Non-pigmented ciliary epithelial cell (primary cell): ENCODE results near the gene ZFX.
"Not testable (repeated sequence)": the region's sequence is repeated elsewhere in the genome, so short reads cannot be mapped to it uniquely, and the experiment has no call there.

Experiments used
- DNase-seq: peaks from one replicate; pipeline ENCODE4 v3.0.0-alpha.2; 2010; ENCODE audit warnings: low read depth

ZFX gene

DNA sequence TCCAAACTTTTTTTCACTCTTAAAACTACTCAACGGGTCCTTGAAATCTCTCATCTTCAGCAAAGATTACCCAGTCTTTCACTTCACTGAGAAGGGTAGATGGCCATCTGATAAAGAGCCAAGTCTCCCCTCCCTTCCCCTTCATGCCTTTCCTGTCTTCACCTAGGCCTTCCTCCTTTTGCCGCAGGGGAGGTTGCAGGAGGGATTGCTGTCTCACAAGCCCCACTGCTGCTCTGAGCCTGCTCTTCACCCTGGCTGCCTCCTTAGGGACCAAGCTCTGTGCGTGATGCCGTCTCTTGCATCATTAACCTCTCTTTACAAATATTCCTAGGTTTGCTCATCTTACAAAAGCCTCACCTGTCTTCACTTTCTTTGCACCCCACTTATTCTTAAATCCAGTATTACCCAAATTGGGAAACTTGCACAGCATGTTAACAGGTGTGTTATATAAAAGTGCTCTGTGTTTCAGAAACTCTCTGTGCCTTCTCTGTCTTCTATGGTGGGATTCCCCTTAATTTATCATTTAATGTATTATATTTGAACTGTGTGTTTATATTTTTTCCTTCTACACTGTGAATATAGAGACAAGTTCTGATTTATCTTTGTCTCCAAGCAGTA lies 3.8 kb downstream of the ZFX start:
- DNase-seq, result no peak

DNA sequence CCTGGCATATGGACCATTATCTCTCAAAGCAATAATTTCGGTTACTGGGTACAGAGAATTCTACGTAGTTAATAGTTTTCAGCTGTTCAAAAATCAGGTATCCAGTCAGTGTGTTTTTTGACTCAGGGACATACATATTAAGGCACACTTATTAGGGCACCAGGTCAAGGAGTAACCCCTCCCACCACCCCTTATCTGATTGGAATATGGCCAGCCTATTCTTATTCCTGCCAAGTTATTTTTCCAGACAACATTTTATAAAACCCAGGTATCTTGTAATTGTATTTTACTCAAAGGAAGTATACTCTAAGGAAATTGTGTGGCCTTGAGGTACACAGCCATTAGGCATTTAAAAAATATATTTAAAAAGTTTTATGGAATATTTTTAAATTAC lies 4.3 kb downstream of the ZFX start:
- DNase-seq, result no peak

DNA sequence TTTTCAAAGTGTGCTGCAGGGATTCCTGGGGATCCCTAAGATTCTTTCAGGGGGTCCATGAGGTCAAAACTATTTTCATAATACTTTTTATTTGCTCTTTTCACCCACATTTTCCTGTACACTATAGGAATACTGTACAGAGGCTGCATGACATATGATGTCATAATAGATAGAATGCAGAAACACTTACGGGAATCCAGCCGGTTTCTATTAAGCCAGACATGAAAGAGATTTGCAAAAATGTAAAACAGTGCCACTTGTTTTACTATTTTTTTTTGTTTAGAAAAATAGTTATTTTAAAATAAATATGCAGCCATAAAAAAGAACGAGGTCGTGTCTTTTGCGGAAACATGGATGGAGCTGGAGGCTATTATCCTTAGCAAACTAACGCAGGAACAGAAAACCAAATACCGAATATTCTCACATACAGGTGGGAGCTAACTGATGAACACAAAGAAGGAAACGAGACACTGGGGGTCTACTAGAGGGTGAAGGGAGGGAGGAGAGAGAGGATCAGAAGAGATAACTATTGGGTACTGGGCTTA lies 5.0 kb downstream of the ZFX start:
- no peak for DNase-seq

DNA sequence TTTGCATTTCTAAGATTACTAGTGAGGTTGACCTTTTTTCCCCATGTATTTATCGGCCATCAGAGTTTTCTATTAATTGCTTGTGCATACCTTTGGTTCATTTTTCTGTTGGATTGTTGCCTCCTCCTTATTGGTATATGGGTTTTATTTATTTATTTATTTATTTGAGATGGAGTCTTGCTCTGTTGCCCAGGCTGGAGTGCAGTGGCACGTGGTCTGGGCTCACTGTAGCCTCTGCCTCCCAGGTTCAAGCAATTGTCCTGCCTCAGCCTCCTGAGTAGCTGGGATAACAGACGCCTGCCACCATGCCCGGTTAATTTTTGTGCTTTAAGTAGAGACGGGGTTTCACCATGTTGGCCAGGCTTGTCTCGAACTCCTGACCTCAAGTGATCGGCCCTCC lies 6.2 kb downstream of the ZFX start:
- not testable (repeated sequence) for DNase-seq

DNA sequence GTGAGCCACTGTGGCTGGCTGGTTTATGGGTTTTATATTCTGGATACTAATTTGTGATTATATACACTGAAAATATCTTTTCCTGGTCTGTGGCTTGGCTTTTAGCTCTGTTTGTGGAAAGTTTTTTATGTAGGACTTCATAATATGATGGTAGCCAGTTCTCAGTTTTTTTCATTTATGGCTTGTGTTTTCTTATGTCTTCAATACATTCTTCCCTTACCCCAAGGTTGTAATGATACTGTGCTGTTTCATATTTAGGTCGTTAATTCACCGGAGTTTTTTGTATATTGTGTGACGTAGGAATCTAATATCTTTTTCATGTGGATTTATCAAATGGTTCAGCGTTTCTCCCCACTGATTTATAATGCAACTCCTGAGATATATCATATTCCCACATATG lies 6.6 kb downstream of the ZFX start:
- no peak for DNase-seq

DNA sequence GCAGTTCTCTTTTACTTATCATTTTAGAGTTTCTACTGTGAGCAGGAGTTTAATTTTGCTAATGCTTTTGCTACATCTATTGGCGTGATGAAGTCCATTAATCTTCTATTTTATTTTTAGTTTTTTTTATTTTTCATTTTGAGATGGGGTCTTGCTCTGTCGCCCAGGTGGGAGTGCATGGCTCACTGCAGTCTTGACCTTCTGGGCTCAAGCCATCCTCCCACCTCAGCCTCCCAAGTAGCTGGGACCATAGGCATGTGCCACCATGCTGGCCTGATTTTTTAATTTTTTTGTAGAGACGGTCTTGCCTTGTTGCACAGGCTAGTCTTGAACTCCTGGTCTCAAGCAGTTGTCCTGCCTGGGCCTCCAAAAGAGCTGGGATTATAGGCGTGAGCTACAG lies 9.4 kb downstream of the ZFX start:
- no peak for DNase-seq

DNA sequence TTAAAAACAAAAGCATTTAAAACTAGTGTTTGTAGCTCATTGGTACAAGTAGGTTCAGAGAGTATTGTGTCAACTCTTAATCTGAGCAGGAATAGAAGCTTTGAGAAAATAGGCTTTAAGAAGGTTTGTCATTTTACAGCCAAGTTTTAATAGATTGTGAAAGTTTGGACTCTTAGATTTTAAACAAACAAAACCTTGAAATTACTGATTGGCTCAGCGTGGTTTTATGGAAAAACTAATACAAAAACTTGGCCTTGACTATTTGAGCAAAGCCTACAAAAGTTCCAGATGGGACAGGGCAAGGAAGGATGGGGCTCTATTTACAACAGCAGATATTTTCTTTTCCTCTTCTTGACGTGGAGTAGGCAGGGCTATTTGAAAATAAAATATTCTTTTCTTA lies 16.5 kb downstream of the ZFX start:
- no peak for DNase-seq

DNA sequence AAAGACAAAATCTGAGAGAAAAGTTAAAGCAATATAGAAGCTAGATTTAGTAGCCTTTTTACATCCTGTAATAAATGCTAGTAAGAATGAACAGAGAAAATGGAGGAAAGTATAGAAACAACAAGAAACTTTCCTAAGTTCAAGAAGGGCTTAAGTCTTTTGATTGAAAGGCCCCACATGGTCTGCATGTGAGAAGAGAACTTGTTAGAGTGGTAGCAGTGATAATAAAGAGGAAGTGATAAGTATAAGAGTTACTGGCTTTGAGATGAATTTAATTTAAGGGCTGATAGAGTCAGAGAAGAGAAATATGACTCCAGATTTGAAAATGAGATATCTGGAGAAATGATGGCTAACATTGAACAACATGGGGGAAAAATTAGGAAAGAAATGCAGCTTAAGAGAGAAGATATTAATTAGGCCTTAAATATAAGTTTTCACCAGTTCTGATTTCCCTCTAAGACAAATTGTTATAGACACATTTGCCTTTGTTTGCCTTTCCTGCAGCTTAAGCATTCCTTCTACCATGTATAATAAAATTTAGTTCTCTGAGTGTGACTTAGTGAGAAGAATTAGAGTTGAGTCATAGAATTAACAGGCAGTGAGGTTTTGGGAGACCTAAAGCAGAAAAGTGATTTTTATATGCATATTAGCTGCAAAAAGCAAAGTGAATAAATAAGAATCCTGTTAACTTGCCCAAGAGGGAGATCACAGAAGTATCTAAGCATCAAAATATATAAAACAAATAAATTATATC lies 18.4 kb downstream of the ZFX start:
- no peak for DNase-seq

DNA sequence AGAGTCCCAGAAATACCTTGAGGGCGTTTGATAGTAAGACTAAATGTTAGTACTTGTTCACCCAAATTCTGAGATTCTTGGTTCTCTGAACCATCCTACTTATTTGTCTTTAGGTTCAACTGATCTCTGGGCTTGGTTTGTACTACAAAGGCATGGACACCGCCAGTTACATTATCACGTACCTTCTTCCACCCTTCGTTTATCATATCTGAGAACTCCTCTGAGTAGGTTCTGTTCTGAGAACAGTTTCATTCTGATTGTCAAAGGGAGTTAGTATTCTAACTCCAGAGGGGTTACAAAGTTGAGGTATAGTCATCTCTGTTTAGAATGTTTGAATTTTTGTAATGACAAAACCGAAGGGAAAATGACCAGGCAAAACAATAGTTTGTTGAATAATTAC lies 19.3 kb downstream of the ZFX start:
- DNase-seq, result no peak

DNA sequence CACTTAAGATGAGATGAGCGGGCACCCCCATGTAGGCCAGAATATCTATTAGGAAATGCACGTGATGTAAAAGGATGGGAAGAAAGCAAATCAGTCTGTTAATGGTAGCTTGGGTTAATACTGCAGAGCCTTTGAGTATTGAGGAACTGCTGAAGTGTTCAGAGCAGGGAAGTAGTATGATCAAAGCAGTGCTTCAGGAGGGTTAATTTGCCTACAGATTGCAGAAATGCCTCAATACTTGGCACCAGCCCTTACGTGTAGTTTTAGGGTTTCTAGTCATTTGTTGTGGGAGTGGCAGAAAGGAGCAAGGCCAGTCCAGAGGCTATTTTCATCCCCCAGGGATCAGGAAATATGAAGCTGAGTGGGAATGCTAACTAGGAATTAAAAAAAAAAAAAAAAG lies 19.7 kb downstream of the ZFX start:
- no peak for DNase-seq

DNA sequence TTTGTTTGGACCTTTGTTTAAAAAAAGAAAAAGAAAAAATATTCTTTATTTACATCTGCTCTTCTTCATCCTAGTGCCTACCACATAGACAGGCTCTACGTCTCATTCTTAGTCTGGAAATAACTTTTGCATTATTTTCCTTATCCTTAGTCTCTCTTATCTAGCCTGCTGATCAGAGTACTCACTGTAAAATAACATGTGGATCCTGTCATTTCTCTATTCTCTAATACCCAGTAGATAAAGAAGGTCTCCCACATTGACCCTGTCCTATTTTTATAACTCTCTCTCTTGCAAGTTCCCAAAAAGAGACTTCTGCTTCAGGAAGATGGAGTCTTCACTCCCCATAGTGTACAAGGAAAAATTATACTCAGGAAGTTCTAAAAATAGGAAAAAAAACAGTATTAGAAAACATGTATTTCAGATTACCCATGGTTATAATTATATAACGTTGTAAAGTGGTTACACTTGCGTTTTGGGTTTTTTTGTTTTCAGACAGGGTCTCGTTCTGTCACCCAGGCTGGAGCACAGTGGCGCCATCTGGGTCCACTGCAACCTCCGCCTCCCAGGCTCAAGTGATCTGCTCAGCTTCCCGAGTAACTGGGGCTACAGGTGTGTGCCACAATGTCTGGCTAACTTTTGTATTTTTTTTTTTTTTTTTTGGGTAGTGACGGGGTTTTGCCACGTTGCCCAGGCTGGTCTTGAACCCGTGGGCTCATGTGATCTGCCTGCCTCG lies 23.8 kb downstream of the ZFX start:
- DNase-seq, result no peak

DNA sequence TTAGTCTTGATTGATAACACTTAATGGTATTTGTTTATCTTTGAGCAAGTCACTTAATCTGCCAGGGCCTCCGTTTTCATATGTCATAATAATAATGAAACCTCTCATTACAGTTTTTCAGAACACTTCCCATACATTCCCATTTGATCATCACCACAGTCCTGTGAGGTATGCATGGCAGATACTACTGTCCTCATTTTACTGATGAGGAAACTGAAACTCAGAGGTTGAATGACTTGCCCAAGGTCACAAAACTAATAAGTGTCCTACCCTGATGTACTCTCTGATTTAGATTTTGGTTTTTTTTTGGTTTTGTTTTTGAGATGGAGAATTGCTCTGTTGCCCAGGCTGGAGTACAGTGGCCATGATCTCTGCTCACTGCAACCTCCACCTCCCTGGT lies 25.7 kb downstream of the ZFX start:
- DNase-seq, result no peak

DNA sequence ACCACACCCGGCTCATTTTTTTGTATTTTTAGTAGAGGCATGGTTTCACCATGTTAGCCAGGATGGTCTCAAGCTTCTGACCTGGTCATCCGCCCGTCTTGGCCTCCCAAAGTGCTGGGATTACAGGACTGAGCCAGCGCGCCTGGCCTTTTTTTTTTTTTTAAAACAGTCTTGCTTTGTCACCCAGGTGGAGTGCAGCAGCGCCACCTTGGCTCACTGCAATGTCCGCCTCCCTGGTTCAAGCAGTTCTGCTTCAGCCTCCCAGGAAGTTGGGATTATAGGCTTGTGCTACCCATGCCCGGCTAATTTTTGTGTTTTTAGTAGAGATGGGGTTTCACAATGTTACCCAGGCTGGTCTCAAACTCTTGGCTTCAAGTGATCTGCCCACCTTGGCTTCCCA lies 28.9 kb downstream of the ZFX start:
- DNase-seq, result no peak

DNA sequence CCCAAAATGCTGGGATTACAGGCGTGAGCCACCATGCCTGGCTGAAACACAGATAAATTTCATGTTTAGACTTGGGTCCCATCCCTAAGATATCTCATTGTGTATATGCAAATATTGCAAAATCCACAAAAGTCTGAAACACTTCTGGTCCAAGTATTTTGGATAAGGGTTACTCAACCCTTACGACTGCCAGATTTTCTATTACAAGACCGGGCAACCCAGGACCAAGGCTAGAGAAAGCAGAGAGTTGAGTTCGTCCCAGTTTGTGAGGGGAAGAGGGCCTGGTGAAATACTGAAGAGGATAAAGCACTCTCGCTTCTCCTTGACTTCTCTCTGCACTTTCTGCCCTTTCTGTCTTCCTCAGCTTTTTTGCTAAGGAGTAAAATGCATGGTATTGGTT lies 34.5 kb downstream of the ZFX start:
- no peak for DNase-seq

DNA sequence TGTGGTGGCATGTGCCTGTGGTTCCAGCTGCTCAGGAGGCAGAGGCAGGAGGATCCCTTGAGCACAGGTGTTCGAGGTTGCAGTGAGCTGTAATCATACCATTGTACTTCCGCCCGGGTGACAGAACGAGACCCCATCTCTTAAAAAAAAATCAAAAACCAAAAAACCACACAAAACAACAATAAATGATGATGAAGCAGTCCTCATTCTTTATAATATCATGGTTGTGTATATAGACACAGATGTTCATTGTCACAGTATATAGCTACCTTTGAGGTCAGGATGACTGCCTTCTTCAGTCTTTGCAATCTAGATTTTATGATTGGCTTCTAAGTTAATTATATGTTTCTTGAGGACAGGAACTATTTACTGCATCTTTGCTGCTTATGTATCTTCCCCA lies 37.0 kb downstream of the ZFX start:
- DNase-seq, result no peak

DNA sequence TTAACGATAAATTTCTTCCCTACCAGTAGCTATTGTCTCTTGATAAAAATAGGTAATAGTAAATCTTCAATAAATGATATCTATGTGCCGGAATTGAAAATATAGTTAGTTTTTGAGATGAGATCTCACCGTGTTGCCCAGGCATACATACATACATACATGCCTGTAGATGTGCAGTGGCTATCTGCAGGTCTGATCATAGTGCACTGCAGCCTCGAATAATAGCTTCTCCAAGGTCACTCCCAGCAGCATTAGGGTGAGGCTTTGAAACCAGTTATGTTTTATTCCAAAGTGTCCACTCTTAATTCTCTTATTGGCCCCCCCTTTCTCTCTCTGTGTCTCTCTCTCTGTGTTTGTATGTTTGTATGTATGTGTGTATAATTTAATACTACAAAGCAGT lies 37.5 kb downstream of the ZFX start:
- no peak for DNase-seq

DNA sequence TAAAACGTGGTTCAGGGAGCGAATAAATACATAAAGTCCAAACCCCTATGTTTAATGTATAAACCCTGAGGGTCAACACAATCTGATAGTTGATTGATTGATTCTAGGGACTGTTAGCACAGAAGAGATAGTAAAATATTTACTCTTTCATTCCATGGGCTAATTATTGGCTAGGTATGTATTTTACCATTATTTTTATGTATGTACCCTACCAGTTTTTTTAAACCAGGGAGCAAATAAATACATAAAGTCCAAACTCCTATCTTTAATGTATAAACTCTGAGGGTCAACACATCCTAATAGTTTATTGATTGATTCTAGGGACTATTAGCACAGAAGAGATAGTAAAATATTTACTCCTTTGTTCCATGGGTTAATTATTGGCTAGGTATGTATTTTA lies 40.0 kb downstream of the ZFX start:
- DNase-seq, result no peak

DNA sequence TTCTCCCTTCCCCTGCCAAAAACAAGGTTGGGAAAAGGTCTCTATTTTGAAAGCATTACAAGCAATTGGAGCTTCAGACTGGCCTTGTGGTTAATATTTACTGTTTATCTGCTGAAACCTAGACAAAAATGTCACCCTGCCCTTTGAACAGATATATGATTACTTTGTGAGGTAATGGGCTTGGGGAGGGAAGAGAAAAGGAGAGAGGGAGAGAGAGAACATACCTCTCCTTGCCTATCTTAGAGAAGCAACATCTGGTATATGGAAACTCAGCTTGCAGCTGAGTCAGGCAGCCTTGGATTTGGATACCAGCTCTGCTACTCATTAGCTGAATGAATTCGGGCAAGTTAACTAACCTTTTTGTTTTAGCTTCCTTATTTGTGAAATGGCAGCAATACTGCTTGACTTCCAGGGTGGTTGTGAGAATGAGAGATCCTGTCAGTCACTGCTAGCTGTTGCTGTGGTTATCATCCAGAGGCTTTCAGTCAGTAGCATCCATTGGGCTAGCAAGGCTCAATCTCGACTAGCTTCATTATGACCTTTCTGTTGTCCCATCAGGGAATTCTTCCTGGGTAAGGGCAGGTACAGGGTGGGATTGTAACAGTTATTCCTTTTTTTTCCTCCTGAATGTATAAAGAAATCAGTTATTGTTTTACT lies 41.1 kb downstream of the ZFX start:
- peak; percentile 24 for DNase-seq

DNA sequence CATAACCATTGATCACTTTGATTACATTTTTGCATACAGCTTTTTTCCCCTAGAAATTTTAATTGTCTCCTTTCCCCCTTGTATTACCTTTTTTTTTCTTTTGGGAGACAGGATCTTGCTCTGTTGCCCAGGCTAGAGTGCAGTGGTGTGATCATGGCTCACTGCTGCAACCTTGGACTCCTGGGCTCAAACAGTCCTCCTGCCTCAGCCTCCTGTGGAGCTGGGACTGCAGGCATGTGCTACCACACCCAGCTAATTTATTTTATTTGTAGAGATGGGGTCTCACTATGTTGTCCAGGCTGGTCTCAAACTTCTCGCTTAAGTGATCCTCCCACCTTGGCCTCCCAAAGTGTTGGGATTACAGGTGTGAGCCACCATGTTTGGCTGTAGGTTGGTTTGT lies 47.0 kb downstream of the ZFX start:
- no peak for DNase-seq

DNA sequence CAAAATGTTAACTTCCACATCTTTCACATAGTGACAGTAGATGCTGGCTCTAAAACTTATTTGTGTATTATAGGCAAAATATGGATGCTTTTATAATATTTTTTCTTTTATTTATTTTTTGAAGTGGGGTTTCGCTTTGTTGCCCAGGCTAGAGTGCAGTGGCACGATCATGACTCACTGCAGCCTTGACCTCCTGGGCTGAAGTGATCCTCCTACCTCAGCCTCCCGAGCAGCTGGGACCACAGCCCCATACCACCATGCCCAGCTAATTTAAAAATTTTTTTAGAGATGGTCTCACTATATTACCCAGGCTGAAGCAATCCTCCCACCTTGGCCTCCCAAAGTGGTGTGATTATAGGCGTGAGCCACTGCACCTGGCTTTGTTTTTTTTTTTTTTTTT lies 48.6 kb downstream of the ZFX start:
- no peak for DNase-seq

DNA sequence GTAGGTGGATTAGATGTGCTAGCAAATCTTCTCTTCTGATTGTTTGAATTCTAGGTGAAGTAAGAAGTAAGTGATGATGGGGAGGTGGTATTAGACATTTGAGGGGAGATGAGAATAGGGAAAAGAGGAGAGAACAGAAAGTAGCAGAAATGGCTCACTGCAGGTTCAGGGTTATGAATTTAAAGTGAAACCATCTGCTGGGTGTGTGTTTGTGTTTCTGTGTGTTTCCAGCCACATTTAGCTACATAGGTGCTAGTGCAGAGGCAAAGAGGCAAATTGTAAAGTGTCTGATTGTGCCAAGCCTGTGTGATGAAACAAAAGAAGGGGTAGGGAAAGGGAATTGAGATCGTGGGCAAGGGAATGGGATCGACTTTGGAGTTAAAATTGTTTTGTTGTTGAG lies 50.6 kb downstream of the ZFX start:
- DNase-seq, result no peak

DNA sequence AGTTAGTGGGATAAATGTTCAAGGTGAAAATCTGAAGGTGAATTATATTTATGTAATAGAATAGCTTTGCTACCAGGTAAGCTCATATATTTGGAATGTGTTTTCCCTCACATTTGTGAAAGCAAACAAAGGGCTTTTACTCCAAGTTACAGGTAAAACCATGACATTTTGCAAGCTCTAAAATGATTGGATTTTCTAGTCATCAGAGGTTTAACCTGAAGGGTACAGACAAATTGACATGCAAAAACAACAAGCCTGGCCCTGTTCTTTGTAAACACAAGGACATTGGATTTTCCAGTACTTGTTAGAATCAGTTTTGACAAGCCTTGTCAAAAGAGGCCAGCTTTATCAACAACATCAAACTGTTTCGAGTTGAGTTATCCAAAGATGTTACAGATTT lies 51.7 kb downstream of the ZFX start:
- DNase-seq, result no peak
